NT2/D1 (cell line): ENCODE measurements around the gene CLDN1.

Experiments used
- YY1 ChIP-seq: IDR thresholded peaks from 2 replicates; pipeline ENCODE4 v1.6.1; 2011; ENCODE audit not compliant: insufficient read length, insufficient read depth
- ZNF274 ChIP-seq: IDR thresholded peaks from 2 replicates; pipeline ENCODE4 v1.6.1; 2011; ENCODE audit warnings: mild to moderate bottlenecking, low read depth, low read length

DNA sequence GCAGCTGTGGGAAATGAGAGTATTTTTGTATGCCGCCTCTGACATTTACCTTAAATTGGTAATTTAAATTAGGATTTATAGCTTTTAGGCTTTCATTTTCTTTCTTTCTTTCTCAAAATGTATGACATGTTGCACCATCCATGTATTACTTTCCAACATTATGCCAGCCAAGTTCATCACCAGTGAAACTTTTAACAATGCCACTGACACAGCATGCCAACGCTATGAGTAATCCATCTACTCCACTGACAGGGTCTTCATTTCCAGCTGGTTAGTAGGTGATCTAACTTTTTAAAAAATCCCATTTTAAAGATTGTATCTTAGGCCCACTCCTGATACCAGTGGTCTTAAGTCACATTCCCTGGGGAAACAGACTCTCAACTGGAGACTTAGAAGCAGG is 43.9 kb upstream of the CLDN1 start:
- TF ChIP-seq YY1, result no peak
- no peak for TF ChIP-seq ZNF274
